ENCODE measurements around the gene GSAP. TPM values are rescaled to one million over a fixed set of nuclear protein-coding genes. Genes with fewer than 3 reads are reported as not detected.

Gene GSAP
- total and polyA plus RNA-seq, 2 donors (not counting 3 experiments of a cell fraction or from before 2014, with no cell fraction given): 2.3 to 5.8 TPM

DNA sequence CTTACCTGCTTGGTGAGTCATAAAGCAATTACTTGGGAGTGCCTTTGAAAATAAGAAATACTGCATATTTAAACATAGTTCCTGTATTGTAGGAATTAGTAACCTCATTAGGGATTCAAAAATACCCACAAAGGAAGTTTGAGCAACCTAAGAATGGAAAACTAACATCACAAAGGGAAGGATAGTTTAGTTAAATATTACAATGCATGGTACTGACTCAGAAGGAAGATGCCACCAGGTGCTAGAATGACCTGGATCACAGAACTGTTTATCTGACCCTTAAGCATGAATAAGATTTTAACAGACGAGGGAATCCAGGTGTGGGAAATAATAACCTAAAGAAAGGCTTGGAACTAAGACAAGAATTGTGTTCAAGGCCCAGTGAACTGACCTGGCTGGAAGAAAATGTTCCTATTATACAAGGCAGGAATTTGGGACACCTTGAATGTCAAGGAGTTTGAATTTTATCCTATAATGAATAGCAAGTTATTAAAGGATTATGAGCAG lies 106.4 kb downstream of the GSAP start:
- no peaks in the 10 kb centered on the region for H3K4me1 ChIP-seq (ENCODE audit: control insufficient read depth, extremely low read depth, insufficient read depth, low read length)
- TF ChIP-seq, protein P1, sequence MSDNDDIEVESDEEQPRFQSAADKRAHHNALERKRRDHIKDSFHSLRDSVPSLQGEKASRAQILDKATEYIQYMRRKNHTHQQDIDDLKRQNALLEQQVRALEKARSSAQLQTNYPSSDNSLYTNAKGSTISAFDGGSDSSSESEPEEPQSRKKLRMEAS (IDR thresholded peaks at IDR 0.05; ENCODE audit: insufficient read depth, insufficient read length): no peak
- TF ChIP-seq POLR2A (IDR thresholded peaks at IDR 0.05; ENCODE audit: low read depth, low read length): no peak
- no peak for TF ChIP-seq MYC (IDR thresholded peaks at IDR 0.05; ENCODE audit: low read depth, low read length)
- TF ChIP-seq GATA2 (IDR thresholded peaks at IDR 0.05; ENCODE audit: insufficient read depth, insufficient read length, low read depth, low read length): no peak
- no peak for TF ChIP-seq EZH2 (IDR thresholded peaks at IDR 0.05; ENCODE audit: borderline replicate concordance, low read depth, low read length, severe bottlenecking)
- no peak for TF ChIP-seq JUN (IDR thresholded peaks at IDR 0.05; ENCODE audit: borderline replicate concordance, insufficient read depth, insufficient read length, low read depth)
- TF ChIP-seq CTCF (IDR thresholded peaks at IDR 0.05; ENCODE audit: extremely low read depth in 1 of 2, insufficient read depth in 1 of 2, low read depth in 1 of 2, low read length in 2 of 2): no peak
- no peak for TF ChIP-seq FOS (IDR thresholded peaks at IDR 0.05; ENCODE audit: borderline replicate concordance, insufficient read depth, low read length)
- TF ChIP-seq POLR2AphosphoS5 (IDR thresholded peaks at IDR 0.05; ENCODE audit: insufficient read depth, low read depth, low read length): no peak
- dilution Hi-C loops (cut with MboI; ENCODE audit: extremely low pct_ligation_motif_present, low sequenced_read_pairs): no loop called here
- DNase-seq (ENCODE audit: low read depth, low spot score) (no peak), FAIRE-seq (no peak)
- H3K27ac ChIP-seq (ENCODE audit: insufficient read depth, low read depth, low read length): no peak overlapping the region
- no peak overlapping the region for H3K9ac ChIP-seq (replicated peaks; ENCODE audit: extremely low read depth, insufficient read depth, low read length)
- H3K4me2 ChIP-seq (ENCODE audit: insufficient read depth, low read length): no peak overlapping the region
- H3K27me3 ChIP-seq (ENCODE audit: control insufficient read depth in 2 of 2, insufficient read depth in 2 of 2, low read length in 2 of 2): no peaks in the 10 kb centered on the region
- no peaks in the 10 kb centered on the region for H3K36me3 ChIP-seq (ENCODE audit: control insufficient read depth in 2 of 2, extremely low read depth in 1 of 2, insufficient read depth in 2 of 2, low read length in 2 of 2)
- no peaks in the 10 kb centered on the region for H3K79me2 ChIP-seq (ENCODE audit: control insufficient read depth, insufficient read depth, low read length)
- no peak overlapping the region for H3K4me3 ChIP-seq (replicated peaks in 1 of 3; ENCODE audit: insufficient read depth in 1 of 3, low read depth in 1 of 3, low read length in 3 of 3)
- CTCF ChIA-PET: no interaction called here
- intact Hi-C loops (cut with micrococcal nuclease): no loop called here
- no peak overlapping the region for H2AFZ ChIP-seq (ENCODE audit: low read depth, low read length)
- H3K9me3 ChIP-seq (replicated peaks; ENCODE audit: control insufficient read depth, insufficient read depth, low read length): no peaks in the 10 kb centered on the region
- BruUV-seq (replicated peaks): no TSS peak
- H3K9me1 ChIP-seq (replicated peaks; ENCODE audit: control insufficient read depth, extremely low read depth, insufficient read depth, low read length): no peaks in the 10 kb centered on the region
- POLR2A ChIA-PET: no interaction called here
- H4K20me1 ChIP-seq (replicated peaks; ENCODE audit: control insufficient read depth, extremely low read depth, insufficient read depth, low read length): no peaks in the 10 kb centered on the region

All from endothelial cell of umbilical vein (primary cell).